ENCODE data around the gene GREB1.

DNA sequence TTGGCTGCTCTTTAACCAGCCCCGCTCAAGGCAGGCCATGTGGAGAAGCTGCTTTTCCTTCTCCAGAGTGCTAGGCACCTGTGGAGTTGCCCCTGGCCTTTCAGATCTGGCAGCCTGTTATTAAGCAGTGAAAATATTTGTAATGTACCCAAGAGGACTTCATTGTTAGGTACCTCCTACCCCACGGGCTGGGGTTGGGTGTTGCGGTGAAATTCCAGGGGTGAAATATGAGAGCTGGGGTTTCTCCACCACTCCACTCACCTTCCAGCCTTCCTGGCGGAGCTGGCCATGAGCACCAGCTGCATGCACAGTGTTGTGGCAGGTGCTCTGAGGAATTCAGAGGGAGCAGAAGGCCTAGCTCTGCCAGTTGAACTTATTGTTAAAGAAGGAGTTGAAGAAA lies 97.0 kb downstream of the GREB1 start:
- TF ChIP-seq, protein P1, sequence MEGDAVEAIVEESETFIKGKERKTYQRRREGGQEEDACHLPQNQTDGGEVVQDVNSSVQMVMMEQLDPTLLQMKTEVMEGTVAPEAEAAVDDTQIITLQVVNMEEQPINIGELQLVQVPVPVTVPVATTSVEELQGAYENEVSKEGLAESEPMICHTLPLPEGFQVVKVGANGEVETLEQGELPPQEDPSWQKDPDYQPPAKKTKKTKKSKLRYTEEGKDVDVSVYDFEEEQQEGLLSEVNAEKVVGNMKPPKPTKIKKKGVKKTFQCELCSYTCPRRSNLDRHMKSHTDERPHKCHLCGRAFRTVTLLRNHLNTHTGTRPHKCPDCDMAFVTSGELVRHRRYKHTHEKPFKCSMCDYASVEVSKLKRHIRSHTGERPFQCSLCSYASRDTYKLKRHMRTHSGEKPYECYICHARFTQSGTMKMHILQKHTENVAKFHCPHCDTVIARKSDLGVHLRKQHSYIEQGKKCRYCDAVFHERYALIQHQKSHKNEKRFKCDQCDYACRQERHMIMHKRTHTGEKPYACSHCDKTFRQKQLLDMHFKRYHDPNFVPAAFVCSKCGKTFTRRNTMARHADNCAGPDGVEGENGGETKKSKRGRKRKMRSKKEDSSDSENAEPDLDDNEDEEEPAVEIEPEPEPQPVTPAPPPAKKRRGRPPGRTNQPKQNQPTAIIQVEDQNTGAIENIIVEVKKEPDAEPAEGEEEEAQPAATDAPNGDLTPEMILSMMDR (IDR thresholded peaks at IDR 0.05): no peak
- TF ChIP-seq POLR2A (IDR thresholded peaks at IDR 0.05) (no peak), EP300 (IDR thresholded peaks at IDR 0.05) (no peak), POLR2AphosphoS5 (IDR thresholded peaks at IDR 0.05) (no peak)

Measured in gastroesophageal sphincter (tissue), 3 donors.